GM18951 (cell line): ENCODE measurements around the gene PHAX.
"Not testable (repeated sequence)": the region's sequence is repeated elsewhere in the genome, so short reads cannot be mapped to it uniquely, and the experiment has no call there.

Experiments used
- POLR2A ChIP-seq: IDR thresholded peaks from 4 replicates; pipeline ENCODE4 v1.6.1; 2011; ENCODE audit warnings: mild to moderate bottlenecking; ENCODE audit not compliant: insufficient read length, insufficient read depth; ENCODE audit errors: extremely low read depth
- in situ Hi-C: fragments of 300-500 bp; cut with MboI; formaldehyde crosslinking; loops from one replicate; pipeline ENCODE4 v1.12.0; 2022; ENCODE audit warnings: low sequenced_read_pairs, mixed read lengths, inconsistent platforms; ENCODE audit not compliant: unreplicated experiment

Gene PHAX

DNA sequence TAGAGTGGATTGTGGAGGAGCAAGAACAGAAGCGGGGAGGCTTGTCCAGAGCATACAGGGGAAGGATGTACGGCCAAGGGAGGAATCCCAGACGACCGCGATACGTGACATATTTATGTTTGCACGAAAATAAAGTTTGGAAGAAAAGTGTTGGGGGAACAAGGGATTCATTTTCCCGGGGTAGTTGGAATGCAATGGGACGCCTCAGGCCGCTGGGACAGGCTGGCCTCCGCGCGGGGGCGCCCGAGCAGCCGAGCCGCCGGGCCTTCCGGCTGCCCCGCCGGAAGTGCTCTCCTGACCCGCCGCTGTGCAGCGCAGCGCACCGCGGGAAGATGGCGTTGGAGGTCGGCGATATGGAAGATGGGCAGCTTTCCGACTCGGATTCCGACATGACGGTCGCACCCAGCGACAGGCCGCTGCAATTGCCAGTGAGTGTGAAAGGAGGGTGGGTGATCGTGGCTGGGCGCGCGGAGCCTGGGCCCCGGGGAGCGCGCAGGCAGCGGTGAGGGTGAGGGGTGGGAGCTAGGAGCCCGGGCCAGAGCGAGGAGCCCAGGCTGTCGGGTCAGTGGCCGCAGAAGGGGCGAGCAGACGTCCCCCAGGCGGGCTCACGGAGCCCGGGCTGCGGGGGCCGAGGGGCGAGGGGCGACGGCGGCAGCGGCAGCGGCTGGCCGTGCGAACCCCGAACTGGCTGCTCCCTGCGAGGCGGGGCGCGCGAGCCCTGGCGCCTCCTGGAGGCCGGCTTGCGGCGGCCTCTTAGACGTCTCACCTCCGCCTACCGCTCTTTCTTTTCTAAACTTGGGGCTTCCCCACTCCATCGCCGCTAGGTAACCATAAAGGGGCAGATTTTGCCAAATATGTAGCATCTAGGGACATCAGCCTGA, at the start of gene PHAX:
Gene PHAX, plus strand, starts transcription at position 317 of the 881 bp plus-strand sequence. Its CDS starts 16 bp downstream, at position 333.
- TF ChIP-seq POLR2A: peak; percentile 85
- in situ Hi-C loops: no loop called here

DNA sequence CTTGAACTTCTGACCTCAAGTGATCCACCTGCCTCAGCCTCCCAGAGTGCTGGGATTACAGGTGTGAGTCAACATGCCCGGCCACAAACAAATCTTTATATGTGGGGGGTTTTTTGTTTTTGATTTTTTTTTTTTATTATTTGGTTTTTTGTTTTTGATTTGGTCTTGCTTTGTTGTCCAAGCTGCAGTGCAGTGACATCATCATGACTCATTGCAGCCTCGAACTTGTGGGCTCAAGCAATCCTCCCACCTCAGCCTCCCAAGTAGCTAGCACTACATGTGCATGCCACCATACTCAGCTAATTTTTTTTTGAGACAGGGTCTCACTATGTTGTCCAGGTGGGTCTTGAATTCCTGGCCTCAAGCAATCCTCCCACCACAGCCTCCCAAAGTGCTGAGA, 48.1 kb upstream of the PHAX start:
- no peak for TF ChIP-seq POLR2A
- in situ Hi-C loops: no loop called here

- in situ Hi-C loops: not testable (repeated sequence)
Observed at GRCh38 chr5:126555101-126555500, 45.6 kb upstream of the PHAX start.

DNA sequence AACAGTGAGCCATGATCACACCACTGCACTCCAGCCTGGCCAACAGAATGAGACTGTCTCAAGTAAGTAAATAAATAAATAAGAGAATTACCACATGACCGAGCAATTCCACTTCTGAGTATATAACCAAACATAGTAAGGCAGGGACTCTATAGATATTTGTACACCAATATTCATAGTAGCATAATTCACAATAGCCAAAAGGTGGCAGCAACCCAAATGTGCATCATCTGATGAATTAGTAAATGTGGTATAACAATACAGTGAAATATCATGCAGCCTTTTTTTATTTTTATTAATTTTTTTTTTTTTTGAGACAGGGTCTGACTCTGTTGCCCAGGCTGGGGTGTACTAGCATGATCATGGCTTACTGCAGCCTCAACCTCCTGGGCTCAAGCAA, 38.8 kb upstream of the PHAX start:
- TF ChIP-seq POLR2A: no peak
- in situ Hi-C loops: no loop called here

DNA sequence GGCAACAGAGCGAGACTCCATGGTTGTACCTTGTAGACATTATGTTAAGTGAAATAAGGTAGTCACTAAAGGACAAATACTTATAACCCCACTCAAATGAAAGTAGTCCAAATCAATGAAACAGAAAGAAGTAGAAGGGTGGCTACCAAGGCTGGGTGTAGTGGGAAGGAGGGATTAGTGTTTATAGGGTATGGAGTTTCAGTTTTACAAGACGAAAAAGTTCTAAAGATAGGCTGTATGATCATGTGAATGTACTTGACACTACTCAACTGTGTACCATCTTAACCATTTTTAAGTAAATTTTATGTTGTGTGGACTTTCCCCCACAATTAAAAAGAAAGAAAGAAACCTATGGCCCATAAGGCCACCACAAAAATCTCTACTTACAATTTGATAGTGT, 37.9 kb upstream of the PHAX start:
- no peak for TF ChIP-seq POLR2A
- in situ Hi-C loops: no loop called here

GRCh38 chr5:126568206-126568755, 32.5 kb upstream of the PHAX start:
- in situ Hi-C loops: no loop called here
- TF ChIP-seq POLR2A: no peak

DNA sequence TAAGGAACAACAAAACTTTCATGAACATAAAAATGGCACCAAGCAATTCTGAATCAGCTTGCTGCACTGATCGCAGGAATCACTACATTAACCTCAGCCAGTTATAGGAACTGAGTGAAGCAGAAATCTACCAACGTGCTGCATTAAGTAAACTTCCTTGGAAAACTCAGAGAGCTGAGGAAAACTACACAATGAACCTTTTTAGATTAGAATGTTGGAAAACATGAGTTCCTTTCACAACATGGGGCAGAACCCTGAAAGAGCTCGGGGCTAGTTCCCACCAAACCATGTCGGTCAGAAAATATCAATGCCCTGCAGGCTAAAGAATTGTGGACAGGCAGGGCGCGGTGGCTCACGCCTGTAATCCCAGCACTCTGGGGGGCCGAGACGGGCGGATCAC, 25.1 kb upstream of the PHAX start:
- in situ Hi-C loops: no loop called here
- TF ChIP-seq POLR2A: no peak

DNA sequence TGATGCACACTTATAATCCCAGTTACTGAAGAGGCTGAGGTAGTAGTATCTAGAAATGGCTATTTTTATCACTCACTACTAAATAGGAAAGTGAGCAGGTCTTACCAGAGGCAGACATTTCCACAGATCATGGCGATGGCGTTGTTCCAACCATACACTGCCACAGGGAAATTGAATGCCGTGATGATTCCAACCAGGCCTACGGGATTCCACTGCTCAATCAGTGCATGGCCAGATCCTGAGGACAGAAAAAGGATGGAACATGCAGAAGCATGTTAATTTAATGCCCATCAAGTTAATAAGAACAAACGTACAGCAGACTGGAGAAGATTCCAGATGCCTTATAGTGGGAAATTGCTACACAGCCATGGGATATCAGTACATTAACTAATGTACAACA, 23.8 kb upstream of the PHAX start:
- in situ Hi-C loops: no loop called here
- TF ChIP-seq POLR2A: no peak

- in situ Hi-C loops: no loop called here
- TF ChIP-seq POLR2A: no peak
Observed at GRCh38 chr5:126577415-126577814, 23.3 kb upstream of the PHAX start.

GRCh38 chr5:126579716-126580115, 21.0 kb upstream of the PHAX start:
- in situ Hi-C loops: no loop called here
- no peak for TF ChIP-seq POLR2A

- no peak for TF ChIP-seq POLR2A
- in situ Hi-C loops: no loop called here
Observed at GRCh38 chr5:126583761-126584160, 17.0 kb upstream of the PHAX start.

DNA sequence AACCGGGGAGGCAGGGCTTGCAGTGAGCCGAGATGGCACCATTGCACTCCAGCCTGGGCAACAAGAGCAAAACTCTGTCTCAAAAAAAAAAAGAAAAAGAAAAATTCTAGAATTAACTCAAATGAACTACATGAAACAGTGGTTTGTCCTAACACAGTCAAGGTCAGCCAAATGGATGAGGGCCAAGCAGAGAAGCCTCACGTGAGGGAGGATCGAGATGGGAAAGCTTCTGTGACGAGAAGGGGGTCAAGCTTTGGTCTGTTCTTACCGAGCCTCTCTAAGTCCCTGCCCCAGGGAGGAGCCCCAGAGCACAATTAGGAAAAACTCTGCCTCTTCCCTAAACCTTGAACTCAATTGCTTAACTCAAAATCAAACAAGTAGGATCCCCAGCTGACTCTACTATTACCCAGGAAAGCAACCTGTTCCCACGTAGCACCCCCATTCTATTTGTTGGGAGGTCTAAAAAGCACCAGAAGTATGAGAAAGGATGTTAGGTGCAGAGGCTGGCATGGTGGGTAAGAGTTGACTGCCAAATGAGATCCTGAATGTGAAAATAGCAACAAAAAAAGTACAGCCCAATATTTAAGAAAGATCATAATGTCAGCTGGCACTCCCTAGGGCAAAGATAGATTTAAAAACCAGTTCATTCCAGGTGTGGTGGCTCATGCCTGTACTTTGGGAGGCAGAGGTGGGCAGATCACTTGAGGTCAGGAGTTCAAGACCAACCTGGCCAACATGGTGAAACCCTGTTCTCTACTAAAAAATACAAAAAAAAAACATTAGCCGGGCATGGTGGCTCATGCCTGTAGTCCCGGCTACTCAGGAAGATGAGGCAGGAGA, 13.0 kb upstream of the PHAX start:
- TF ChIP-seq POLR2A: no peak
- in situ Hi-C loops: no loop called here

GRCh38 chr5:126589536-126590297, 11.0 kb upstream of the PHAX start:
- no peak for TF ChIP-seq POLR2A
- in situ Hi-C loops: no loop called here
